NB4 (cell line): Measurements from ENCODE around the gene TMEM106C.

Source experiments
- CTCF ChIP-seq: IDR thresholded peaks from one replicate; pipeline ENCODE4 v1.5.1; 2012; ENCODE audit warnings: low read depth, low read length
- MYC ChIP-seq: IDR thresholded peaks from 2 replicates; pipeline ENCODE4 v1.6.1; 2011; ENCODE audit warnings: low read depth, low read length
- POLR2A ChIP-seq: IDR thresholded peaks from 2 replicates; pipeline ENCODE4 v1.6.1; 2011; ENCODE audit warnings: mild to moderate bottlenecking; ENCODE audit not compliant: insufficient read length; ENCODE audit errors: extremely low read depth

GRCh38 chr12:47975816-47976215 lies 12.4 kb downstream of the TMEM106C start:
- TF ChIP-seq CTCF (no peak), POLR2A (no peak), MYC (no peak)
